CD4-positive, alpha-beta memory T cell (primary cell): ENCODE measurements around the gene IL17RA. TPM values are rescaled to one million over a fixed set of nuclear protein-coding genes. Genes with fewer than 3 reads are reported as not detected.
"Not testable (repeated sequence)": the region's sequence is repeated elsewhere in the genome, so short reads cannot be mapped to it uniquely, and the experiment has no call there.

Experiments used
- CTCF ChIA-PET: fragments of 350-600 bp; sonication (Branson Sonifier 250); formaldehyde crosslinking; loops from one replicate; lab custom pipeline; 2021; ENCODE audit warnings: inconsistent platforms; ENCODE audit not compliant: partially characterized antibody; lab: Charles Lee
- POLR2A ChIA-PET: fragments of 350-600 bp; sonication (Branson Sonifier 250); formaldehyde crosslinking; loops from one replicate; lab custom pipeline; 2021; ENCODE audit not compliant: partially characterized antibody; lab: Charles Lee
- DNase-seq, 5 donors: peaks; one replicate each; pipeline versions ENCODE4 v3.0.0 to v3.0.0-alpha.2; 2020 to 2022; ENCODE audit warnings: mixed read lengths in 1 of 5
- H3K27ac ChIP-seq: one replicate; pipeline ENCODE4 v1.7.0; 2013; ENCODE audit warnings: low read depth, low read length
- H3K27me3 ChIP-seq: 2 replicates; pipeline ENCODE4 v1.7.0; 2013; ENCODE audit warnings: mild to moderate bottlenecking, low read length, moderate library complexity; ENCODE audit not compliant: insufficient read depth
- H3K36me3 ChIP-seq: 2 replicates; pipeline ENCODE4 v1.7.0; 2013; ENCODE audit warnings: mild to moderate bottlenecking, low read length, moderate library complexity; ENCODE audit not compliant: insufficient read depth
- H3K4me1 ChIP-seq: 2 replicates; pipeline ENCODE4 v1.7.0; 2013; ENCODE audit warnings: mild to moderate bottlenecking, low read length, moderate library complexity; ENCODE audit not compliant: insufficient read depth
- H3K4me3 ChIP-seq, 2 donors: one replicate each; pipeline ENCODE4 v1.7.0; 2013; ENCODE audit warnings: low read length in 2 of 2, mild to moderate bottlenecking in 1 of 2
- H3K9me3 ChIP-seq, 2 donors: one replicate each; pipeline ENCODE4 v1.7.0; 2013; ENCODE audit warnings: low read length in 2 of 2, control low read depth in 1 of 2; ENCODE audit not compliant: control insufficient read depth in 1 of 2
- H3K27ac Mint-ChIP-seq, 7 donors: one replicate each; pipeline ENCODE4 v1.8.0; 2020 to 2021; ENCODE audit warnings: mixed read lengths in 7 of 7, mild to moderate bottlenecking in 6 of 7, inconsistent platforms in 3 of 7, moderate library complexity in 3 of 7
- H3K27me3 Mint-ChIP-seq, 2 donors: one replicate each; pipeline ENCODE4 v1.8.0; 2020 to 2021; ENCODE audit warnings: mixed read lengths in 2 of 2
- H3K36me3 Mint-ChIP-seq, 2 donors: one replicate each; pipeline ENCODE4 v1.8.0; 2020 to 2021; ENCODE audit warnings: mixed read lengths in 2 of 2, inconsistent platforms in 1 of 2, mild to moderate bottlenecking in 1 of 2
- H3K4me1 Mint-ChIP-seq, 4 donors: one replicate each; pipeline ENCODE4 v1.8.0; 2020 to 2021; ENCODE audit warnings: mixed read lengths in 4 of 4, mild to moderate bottlenecking in 1 of 4
- H3K4me3 Mint-ChIP-seq, 8 donors: one replicate each; pipeline ENCODE4 v1.8.0; 2020 to 2021; ENCODE audit warnings: mixed read lengths in 8 of 8, mild to moderate bottlenecking in 7 of 8, moderate library complexity in 6 of 8, inconsistent platforms in 3 of 8
- H3K9me3 Mint-ChIP-seq, 8 donors: one replicate each; pipeline ENCODE4 v1.8.0; 2020 to 2021; ENCODE audit warnings: mixed read lengths in 8 of 8, mild to moderate bottlenecking in 5 of 8, inconsistent platforms in 3 of 8, moderate library complexity in 1 of 8
- intact Hi-C: fragments of 100-400 bp; cut with micrococcal nuclease; formaldehyde crosslinking; loops from one replicate; pipeline ENCODE4 v1.15.1; 2023
- polyA plus RNA-seq, 2 donors: library from polyadenylated mRNA; unstranded; fragments of 300-500 nt; fragmentation: Illumina TruSeq; gene quantifications; one replicate each; pipeline ENCODE4 v1.2.3, GENCODE V29; 2021
- total RNA-seq, 2 experiments: library from RNA; stranded (reverse); gene quantifications; one replicate each; pipeline ENCODE4 v1.2.3, GENCODE V29; 2021

The IL17RA gene
- total and polyA plus RNA-seq, 4 experiments from 2014 or later: 19.8 to 77.2 (median 55.7) TPM

- CTCF ChIA-PET, intact Hi-C loops, H3K27ac ChIP-seq, H3K27me3 Mint-ChIP-seq, H3K27ac Mint-ChIP-seq, DNase-seq, H3K9me3 Mint-ChIP-seq, H3K4me3 ChIP-seq, H3K9me3 ChIP-seq, H3K4me1 ChIP-seq, H3K27me3 ChIP-seq: not testable (repeated sequence)
- POLR2A ChIA-PET: interaction anchor here (1.3 kb wide), 1 partner anchor 40 kb away, joined by 3 read pairs; no protein-coding TSS in a partner anchor
- Mint-ChIP-seq H3K4me1 (peaks cover 7 to 10% (median 10%) of the 10 kb centered on the region in 4 donors), H3K4me3 (peak overlapping the region in 1 of 8 donors; percentile 36), H3K36me3 (peaks cover 25 to 28% of the 10 kb centered on the region in 2 donors)
- peaks cover 13% of the 10 kb centered on the region for H3K36me3 ChIP-seq
Observed at GRCh38 chr22:17147458-17147857, 62.7 kb downstream of the IL17RA start.

GRCh38 chr22:17149076-17149815 lies 64.4 kb downstream of the IL17RA start:
- no peaks in the 10 kb centered on the region for H3K27me3 ChIP-seq
- POLR2A ChIA-PET: interaction anchor here (2.5 kb wide), 1 partner anchor 9 kb away, joined by 6 read pairs; no protein-coding TSS in a partner anchor
- H3K27ac Mint-ChIP-seq: peak overlapping the region in 1 of 7 donors; percentile 36

GRCh38 chr22:17152340-17152739 lies 67.5 kb downstream of the IL17RA start:
- peak overlapping the region in 2 of 7 donors; percentile 21 to 84 for H3K27ac Mint-ChIP-seq
- POLR2A ChIA-PET: no interaction called here
- CTCF ChIA-PET: no interaction called here

More at GRCh38 chr22:17149076-17149815, 64.4 kb downstream of the IL17RA start:
- Mint-ChIP-seq H3K36me3 (peaks cover 14 to 15% of the 10 kb centered on the region in 2 donors), H3K9me3 (no peaks in the 10 kb centered on the region), H3K4me3 (no peak overlapping the region), H3K4me1 (peaks cover 8 to 21% (median 11%) of the 10 kb centered on the region in 4 donors), H3K27me3 (no peaks in the 10 kb centered on the region)
- DNase-seq: no peak
- no peaks in the 10 kb centered on the region for H3K9me3 ChIP-seq
- intact Hi-C loops: no loop called here
- no peak overlapping the region for H3K27ac ChIP-seq
- H3K36me3 ChIP-seq: peaks cover 13% of the 10 kb centered on the region
- H3K4me3 ChIP-seq: no peak overlapping the region
- CTCF ChIA-PET: interaction anchor here (1.4 to 1.7 kb wide), 2 partner anchors 23 to 42 kb away, joined by 4 read pairs; no protein-coding TSS in a partner anchor
- peaks cover 5% of the 10 kb centered on the region for H3K4me1 ChIP-seq

DNA sequence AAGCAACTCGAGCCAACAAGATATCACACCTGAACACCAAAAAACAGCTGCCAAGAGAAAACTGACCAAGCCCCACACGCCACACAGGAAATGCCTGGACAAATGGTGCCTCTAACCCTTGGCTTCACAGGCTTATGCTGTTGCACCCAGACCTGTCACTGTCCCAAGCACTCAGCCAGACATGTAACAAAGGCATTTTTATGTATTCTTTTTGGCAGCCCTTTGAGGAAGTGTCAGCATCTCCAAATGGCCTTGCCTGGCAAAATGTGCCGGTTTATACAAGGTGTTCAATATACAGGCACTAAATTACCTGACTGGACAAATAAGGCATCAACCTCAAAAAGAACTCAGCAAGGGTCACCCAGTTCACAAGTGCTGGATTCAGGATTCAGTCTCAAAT lies 68.2 kb downstream of the IL17RA start:
- H3K4me3 Mint-ChIP-seq: no peak overlapping the region
- H3K27ac Mint-ChIP-seq: peak overlapping the region in 1 of 7 donors; percentile 8
- H3K36me3 Mint-ChIP-seq: peaks cover 6 to 7% of the 10 kb centered on the region in 2 donors
- Histone ChIP-seq H3K27ac (no peak overlapping the region), H3K36me3 (peaks cover 7% of the 10 kb centered on the region), H3K4me1 (peaks cover 26% of the 10 kb centered on the region), H3K27me3 (no peaks in the 10 kb centered on the region), H3K9me3 (no peaks in the 10 kb centered on the region), H3K4me3 (no peak overlapping the region)
- no peak for DNase-seq
- no peaks in the 10 kb centered on the region for H3K27me3 Mint-ChIP-seq
- H3K9me3 Mint-ChIP-seq: no peaks in the 10 kb centered on the region
- peaks cover 19 to 49% (median 21%) of the 10 kb centered on the region in 4 donors for H3K4me1 Mint-ChIP-seq
- CTCF ChIA-PET: no interaction called here
- POLR2A ChIA-PET: no interaction called here
- intact Hi-C loops: no loop called here

More at GRCh38 chr22:17152340-17152739, 67.5 kb downstream of the IL17RA start:
- intact Hi-C loops: no loop called here
- DNase-seq: no peak
- Mint-ChIP-seq H3K9me3 (no peaks in the 10 kb centered on the region), H3K4me1 (peaks cover 16 to 48% (median 20%) of the 10 kb centered on the region in 4 donors), H3K4me3 (peak overlapping the region in 1 of 8 donors; percentile 50), H3K36me3 (peaks cover 11% of the 10 kb centered on the region in 2 donors), H3K27me3 (no peaks in the 10 kb centered on the region)
- no peak overlapping the region for H3K27ac ChIP-seq
- H3K4me3 ChIP-seq: no peak overlapping the region
- peaks cover 7% of the 10 kb centered on the region for H3K36me3 ChIP-seq
- H3K4me1 ChIP-seq: peaks cover 19% of the 10 kb centered on the region
- no peaks in the 10 kb centered on the region for H3K27me3 ChIP-seq
- no peaks in the 10 kb centered on the region for H3K9me3 ChIP-seq

DNA sequence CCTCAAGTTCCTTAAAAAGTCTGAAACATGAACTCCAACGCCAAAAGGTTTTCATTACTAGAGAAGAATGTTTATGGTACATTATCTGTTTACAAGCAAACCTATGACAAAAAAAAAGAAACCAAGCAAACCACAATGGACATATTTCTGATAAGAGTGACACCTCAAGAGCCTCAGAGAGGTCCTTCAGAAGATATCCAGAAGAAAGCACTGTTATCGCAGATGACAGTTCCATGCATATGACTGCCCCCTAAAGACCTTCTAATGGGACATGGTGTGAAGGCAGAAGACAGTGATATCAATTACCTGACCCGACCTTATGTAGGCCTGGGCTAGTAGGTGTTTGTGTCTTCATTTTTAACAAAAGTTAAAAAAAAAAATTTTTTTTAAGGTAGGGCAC lies 71.1 kb downstream of the IL17RA start:
- H3K27me3 Mint-ChIP-seq: no peaks in the 10 kb centered on the region
- H3K36me3 Mint-ChIP-seq: peaks cover 6 to 7% of the 10 kb centered on the region in 2 donors
- Histone ChIP-seq H3K4me3 (no peak overlapping the region), H3K27me3 (no peaks in the 10 kb centered on the region), H3K27ac (no peak overlapping the region), H3K36me3 (no peaks in the 10 kb centered on the region), H3K9me3 (no peaks in the 10 kb centered on the region), H3K4me1 (peaks cover 40% of the 10 kb centered on the region)
- intact Hi-C loops: loop anchor here (5.0 kb wide), 2 partner anchors 61 to 346 kb away; partner anchors contain the start of gene ADA2
- H3K4me3 Mint-ChIP-seq: peak overlapping the region in 6 of 8 donors; percentile 6 to 34 (median 22)
- CTCF ChIA-PET: interaction anchor here (1.9 to 3.2 kb wide), 2 partner anchors 16 to 39 kb away, joined by 4 to 25 read pairs; no protein-coding TSS in a partner anchor
- H3K27ac Mint-ChIP-seq: peak overlapping the region in 1 of 7 donors; percentile 26
- POLR2A ChIA-PET: interaction anchor here (1.1 to 8.1 kb wide), 2 partner anchors 58 to 68 kb away, joined by 3 to 58 read pairs; no protein-coding TSS in a partner anchor
- no peak for DNase-seq
- H3K9me3 Mint-ChIP-seq: no peaks in the 10 kb centered on the region
- H3K4me1 Mint-ChIP-seq: peaks cover 25 to 65% (median 31%) of the 10 kb centered on the region in 4 donors

GRCh38 chr22:17157714-17158113 lies 72.9 kb downstream of the IL17RA start:
- Histone ChIP-seq H3K9me3 (no peaks in the 10 kb centered on the region), H3K36me3 (no peaks in the 10 kb centered on the region), H3K27ac (no peak overlapping the region), H3K27me3 (no peaks in the 10 kb centered on the region), H3K4me3 (no peak overlapping the region), H3K4me1 (peaks cover 40% of the 10 kb centered on the region)
- ChIA-PET POLR2A (interaction anchor here (0.9 to 8.1 kb wide), 9 partner anchors 8 to 74 kb away, joined by 4 to 58 read pairs (median 6); partner anchors contain the start of gene ADA2), CTCF (interaction anchor here (0.7 to 3.2 kb wide), 8 partner anchors 15 to 344 kb away, joined by 3 to 25 read pairs (median 4); no protein-coding TSS in a partner anchor)
- no peaks in the 10 kb centered on the region for H3K27me3 Mint-ChIP-seq
- H3K4me1 Mint-ChIP-seq: peaks cover 18 to 56% (median 25%) of the 10 kb centered on the region in 4 donors
- H3K36me3 Mint-ChIP-seq: peaks cover 0 to 6% of the 10 kb centered on the region in 2 donors
- peak overlapping the region in 2 of 7 donors; percentile 76 to 83 for H3K27ac Mint-ChIP-seq
- DNase-seq: no peak
- intact Hi-C loops: loop anchor here (5.0 kb wide), 2 partner anchors 60 to 345 kb away; partner anchors contain the start of gene ADA2
- H3K4me3 Mint-ChIP-seq: peak overlapping the region; percentile 82 to 89 (median 85)
- no peaks in the 10 kb centered on the region for H3K9me3 Mint-ChIP-seq
